ENCODE data around the gene SCMH1. TPM values are rescaled to one million over a fixed set of nuclear protein-coding genes. Genes with fewer than 3 reads are reported as not detected.

The SCMH1 gene
- total and polyA plus RNA-seq, 2 of the 4 experiments (the other 2 are of a cell fraction), result 9.0 to 19.4 TPM

- no peak for TF ChIP-seq RAD21 (IDR thresholded peaks at IDR 0.05; ENCODE audit: low read length)
- TF ChIP-seq BHLHE40 (IDR thresholded peaks at IDR 0.05; ENCODE audit: low read depth, low read length), result no peak
- no peak overlapping the region for H2BK5ac ChIP-seq (ENCODE audit: low read depth, low read length, poor library complexity, severe bottlenecking)
- H4K91ac ChIP-seq (ENCODE audit: insufficient read depth, low read depth, low read length), result no peak overlapping the region
- no peak overlapping the region for H3K14ac ChIP-seq (replicated peaks; ENCODE audit: low read depth, low read length)
- H3K79me1 ChIP-seq (ENCODE audit: low read depth in 1 of 2, low read length in 2 of 2), result no peaks in the 10 kb centered on the region; a peak in 1 of 4 replicates
- no peak overlapping the region for H3K23ac ChIP-seq (ENCODE audit: low read depth, low read length)
- no peak overlapping the region for H2AFZ ChIP-seq (replicated peaks; ENCODE audit: low read length, poor library complexity)
- H3K56ac ChIP-seq (ENCODE audit: extremely low read depth, insufficient read depth, low read length), result no peak overlapping the region
- H2BK15ac ChIP-seq (ENCODE audit: low read depth, low read length), result no peak overlapping the region
- no TSS peak for BruUV-seq (replicated peaks)
- H4K20me1 ChIP-seq (ENCODE audit: insufficient read depth, low read length), result no peaks in the 10 kb centered on the region
- no peak for DNase-seq
- ChIA-PET POLR2A (ENCODE audit: unreplicated experiment) (no interaction called here), CTCF (no interaction called here)
- H2BK20ac ChIP-seq (ENCODE audit: low read depth, low read length), result no peak overlapping the region
- H3K27ac ChIP-seq (ENCODE audit: insufficient read depth, low read length), result no peak overlapping the region
- peaks cover 36% of the 10 kb centered on the region for H3K36me3 ChIP-seq (ENCODE audit: control insufficient read depth, insufficient read depth, low read length)
- no peak overlapping the region for H4K5ac ChIP-seq (ENCODE audit: low read depth, low read length)
- H3K4ac ChIP-seq (ENCODE audit: low read depth, low read length), result no peak overlapping the region
- H3K9me1 ChIP-seq (ENCODE audit: insufficient read depth, low read length), result peaks cover 6% of the 10 kb centered on the region
- in situ Hi-C loops (cut with MboI; ENCODE audit: low sequenced_read_pairs) (loop anchor here (25.0 kb wide), 1 partner anchor 381 kb away; no protein-coding TSS in a partner anchor), dilution Hi-C loops (cut with HindIII; ENCODE audit: low sequenced_read_pairs, unreplicated experiment) (no loop called here), intact Hi-C loops (cut with micrococcal nuclease) (no loop called here)
- no peak overlapping the region for H3K4me3 ChIP-seq (ENCODE audit: insufficient read depth, low read depth, low read length)
- H3K27me3 ChIP-seq (ENCODE audit: control insufficient read depth, insufficient read depth, low read length), result no peaks in the 10 kb centered on the region
- no peaks in the 10 kb centered on the region for H3K9me3 ChIP-seq (ENCODE audit: control insufficient read depth, insufficient read depth, low read length)
- no CpG with 5 or more reads among the region's 8 CpGs for WGBS, 2 experiments (ENCODE audit: extremely low coverage in 2 of 2, insufficient read length in 1 of 2)
- no peak overlapping the region for H4K8ac ChIP-seq (ENCODE audit: low read depth in 2 of 2, low read length in 2 of 2)
- H3K4me2 ChIP-seq (ENCODE audit: low read depth, low read length), result no peak overlapping the region
- no peak overlapping the region for H3K18ac ChIP-seq (ENCODE audit: low read depth, low read length)
- no peak overlapping the region for H2BK120ac ChIP-seq (ENCODE audit: low read depth, low read length)
- no peak overlapping the region for H3K9ac ChIP-seq (ENCODE audit: low read depth, low read length)
- no peaks in the 10 kb centered on the region; the same call in 1 of the 2 replicates for H3K4me1 ChIP-seq (ENCODE audit: control insufficient read depth, insufficient read depth, low read length)
- no peak overlapping the region for H2AK5ac ChIP-seq (ENCODE audit: low read depth, low read length)
- no peak overlapping the region for H2AK9ac ChIP-seq (replicated peaks; ENCODE audit: low read depth, low read length, poor library complexity)
- no peak for ATAC-seq (ENCODE audit: low read depth)
These were observed 211.1 kb downstream of the SCMH1 start for GRCh38 chr1:41030872-41031616.

Data from IMR-90 (cell line).